ENCODE measurements around the gene WDCP. TPM values are rescaled to one million over a fixed set of nuclear protein-coding genes. Genes with fewer than 3 reads are reported as not detected.

Gene WDCP
- total RNA-seq, 6 donors from 2014 or later = 1.0 to 10.6 (median 4.6) TPM

DNA sequence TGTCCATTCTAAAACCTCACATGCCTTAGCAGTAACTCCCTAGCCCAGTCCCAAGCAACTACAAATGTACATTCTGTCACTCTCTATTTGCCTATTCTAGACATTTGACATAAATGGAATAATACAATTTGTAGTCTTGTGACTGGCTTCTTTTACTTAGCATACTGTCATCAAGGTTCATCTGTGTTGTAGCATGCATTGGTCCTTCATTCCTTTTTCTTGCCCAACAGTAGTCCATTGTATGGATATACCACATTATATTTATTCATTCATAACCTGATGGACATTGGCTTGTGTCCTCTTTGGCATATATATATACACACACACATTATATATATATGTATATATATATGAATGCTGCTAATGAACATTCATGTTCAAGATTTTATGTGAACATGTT is 39.5 kb downstream of the WDCP start:
- ATAC-seq (ENCODE audit: low FRiP score in 2 of 2) = no peak
- Histone ChIP-seq H3K36me3 (no peaks in the 10 kb centered on the region), H3K27me3 (peaks cover 0 to 23% (median 14%) of the 10 kb centered on the region in 4 donors), H3K27ac (no peak overlapping the region), H3K4me1 (peaks cover 10 to 13% (median 12%) of the 10 kb centered on the region in 4 donors), H3K4me3 (no peak overlapping the region), H3K9me3 (no peaks in the 10 kb centered on the region)
- TF ChIP-seq POLR2A (IDR thresholded peaks at IDR 0.05) (no peak), EP300 (IDR thresholded peaks at IDR 0.05) (no peak), POLR2AphosphoS5 (IDR thresholded peaks at IDR 0.05) (no peak)
- TF ChIP-seq, protein P1, sequence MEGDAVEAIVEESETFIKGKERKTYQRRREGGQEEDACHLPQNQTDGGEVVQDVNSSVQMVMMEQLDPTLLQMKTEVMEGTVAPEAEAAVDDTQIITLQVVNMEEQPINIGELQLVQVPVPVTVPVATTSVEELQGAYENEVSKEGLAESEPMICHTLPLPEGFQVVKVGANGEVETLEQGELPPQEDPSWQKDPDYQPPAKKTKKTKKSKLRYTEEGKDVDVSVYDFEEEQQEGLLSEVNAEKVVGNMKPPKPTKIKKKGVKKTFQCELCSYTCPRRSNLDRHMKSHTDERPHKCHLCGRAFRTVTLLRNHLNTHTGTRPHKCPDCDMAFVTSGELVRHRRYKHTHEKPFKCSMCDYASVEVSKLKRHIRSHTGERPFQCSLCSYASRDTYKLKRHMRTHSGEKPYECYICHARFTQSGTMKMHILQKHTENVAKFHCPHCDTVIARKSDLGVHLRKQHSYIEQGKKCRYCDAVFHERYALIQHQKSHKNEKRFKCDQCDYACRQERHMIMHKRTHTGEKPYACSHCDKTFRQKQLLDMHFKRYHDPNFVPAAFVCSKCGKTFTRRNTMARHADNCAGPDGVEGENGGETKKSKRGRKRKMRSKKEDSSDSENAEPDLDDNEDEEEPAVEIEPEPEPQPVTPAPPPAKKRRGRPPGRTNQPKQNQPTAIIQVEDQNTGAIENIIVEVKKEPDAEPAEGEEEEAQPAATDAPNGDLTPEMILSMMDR (IDR thresholded peaks at IDR 0.05) = no peak
- no peak for DNase-seq

DNA sequence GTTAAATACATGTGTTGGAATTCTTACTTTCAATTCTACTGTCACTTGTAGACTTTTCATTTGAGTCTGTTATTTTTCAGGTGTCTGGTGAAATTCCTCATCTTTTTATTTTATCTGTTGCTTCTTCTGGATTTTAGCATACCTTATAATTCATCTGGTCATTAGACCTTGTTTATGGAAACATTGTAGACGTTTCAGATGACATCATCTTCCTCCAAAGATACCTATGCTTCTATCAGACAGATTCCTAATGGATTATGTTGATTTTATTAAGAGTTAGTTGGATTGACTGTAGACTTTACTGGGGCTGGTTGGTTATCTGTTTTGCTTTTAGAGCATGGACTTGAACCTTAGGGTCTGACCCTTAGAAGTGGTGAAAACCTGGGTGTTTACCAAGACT is 52.6 kb downstream of the WDCP start:
- no peak for ATAC-seq (ENCODE audit: low FRiP score in 2 of 2)
- no peak for TF ChIP-seq POLR2AphosphoS5 (IDR thresholded peaks at IDR 0.05)
- no peak for TF ChIP-seq EP300 (IDR thresholded peaks at IDR 0.05)
- Histone ChIP-seq H3K4me3 (no peak overlapping the region), H3K27me3 (no peaks in the 10 kb centered on the region), H3K4me1 (no peaks in the 10 kb centered on the region), H3K36me3 (peaks cover 0 to 10% (median under 1%) of the 10 kb centered on the region in 4 donors), H3K9me3 (no peaks in the 10 kb centered on the region), H3K27ac (no peak overlapping the region)
- DNase-seq = no peak
- 56 to 63% methylated on average over 1 of the region's 1 CpG for WGBS, 2 donors

DNA sequence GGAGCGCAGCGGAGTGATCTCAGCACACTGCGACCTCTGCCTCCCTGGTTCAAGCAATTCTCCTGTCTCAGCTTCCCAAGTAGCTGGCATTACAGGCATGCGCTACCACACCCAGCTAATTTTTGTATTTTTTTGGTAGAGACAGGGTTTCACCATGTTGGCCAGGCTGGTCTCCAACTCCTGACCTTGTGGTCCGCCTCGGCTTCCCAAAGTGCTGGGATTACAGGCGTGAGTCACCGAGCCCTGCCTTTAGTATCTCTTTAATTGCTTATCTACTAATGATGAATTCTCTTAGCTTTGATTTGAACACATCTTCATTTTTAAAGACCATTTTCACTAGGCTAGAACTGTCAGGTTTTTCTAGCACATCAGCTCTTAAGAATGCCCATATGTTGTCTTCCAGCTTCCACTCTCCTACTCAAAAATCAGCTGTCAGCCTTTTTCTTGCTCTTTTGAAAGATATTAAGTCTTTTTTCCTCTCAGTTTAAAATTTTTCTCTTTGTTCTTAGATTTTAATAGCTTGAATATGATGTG is 53.4 kb downstream of the WDCP start:
- H3K27me3 ChIP-seq = no peaks in the 10 kb centered on the region
- no peaks in the 10 kb centered on the region for H3K4me1 ChIP-seq
- H3K27ac ChIP-seq = no peak overlapping the region
- H3K9me3 ChIP-seq = no peaks in the 10 kb centered on the region
- 95 to 97% methylated on average over 8 of the region's 8 CpGs for WGBS, 2 donors
- ATAC-seq (ENCODE audit: low FRiP score in 2 of 2) = no peak
- no peak overlapping the region for H3K4me3 ChIP-seq
- peaks cover 0 to 10% (median 0%) of the 10 kb centered on the region in 4 donors for H3K36me3 ChIP-seq
- TF ChIP-seq, protein P1 (IDR thresholded peaks at IDR 0.05) = no peak
- DNase-seq = no peak

DNA sequence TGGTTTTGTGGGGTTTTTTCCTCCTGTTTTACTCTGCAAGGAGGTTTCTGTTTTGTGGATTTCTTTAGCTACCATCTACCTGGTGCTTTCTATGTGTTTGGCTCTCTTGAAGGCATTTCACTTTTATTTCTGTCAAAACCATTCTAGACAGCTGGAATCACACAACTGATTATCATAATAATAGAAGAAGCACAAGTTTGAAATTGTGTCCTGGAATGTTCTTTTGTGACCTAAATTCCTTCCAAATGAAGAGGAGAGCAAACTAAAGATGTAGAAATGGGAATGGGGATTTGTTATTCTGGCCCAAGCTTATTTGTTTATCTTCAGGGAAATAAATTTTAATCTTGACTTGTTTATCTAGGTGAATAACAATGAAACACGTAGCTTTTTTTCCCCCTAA is 54.3 kb downstream of the WDCP start:
- Histone ChIP-seq H3K4me3 (no peak overlapping the region), H3K27ac (no peak overlapping the region), H3K27me3 (no peaks in the 10 kb centered on the region), H3K4me1 (no peaks in the 10 kb centered on the region), H3K36me3 (peaks cover 0 to 4% (median 0%) of the 10 kb centered on the region in 4 donors), H3K9me3 (no peaks in the 10 kb centered on the region)
- DNase-seq = no peak
- TF ChIP-seq, protein P1 (IDR thresholded peaks at IDR 0.05) = no peak
- TF ChIP-seq POLR2A (IDR thresholded peaks at IDR 0.05) (no peak), EP300 (IDR thresholded peaks at IDR 0.05) (no peak), POLR2AphosphoS5 (IDR thresholded peaks at IDR 0.05) (no peak)
- WGBS, 2 donors = 47 to 52% methylated on average over 1 of the region's 1 CpG
- ATAC-seq (ENCODE audit: low FRiP score in 2 of 2) = no peak

DNA sequence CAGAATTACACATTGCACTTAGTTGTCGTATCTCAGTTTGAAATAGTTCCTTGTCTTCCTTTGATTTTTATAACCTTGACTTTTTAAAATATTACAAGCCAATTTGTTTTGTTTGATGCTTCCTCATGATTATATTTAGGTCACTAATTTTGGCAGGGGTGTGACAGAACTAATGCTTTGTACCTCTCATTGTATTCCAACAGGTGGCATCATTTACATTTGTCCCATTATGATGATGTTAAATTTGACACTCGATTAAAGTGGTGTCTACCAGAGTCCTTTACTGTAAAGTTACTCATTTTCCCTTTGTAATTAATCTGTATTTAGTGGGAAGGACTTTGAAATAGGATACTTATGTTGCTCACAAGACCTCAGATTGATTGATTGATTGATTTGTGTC is 58.8 kb downstream of the WDCP start:
- no peaks in the 10 kb centered on the region for H3K9me3 ChIP-seq
- DNase-seq (no peak), ATAC-seq (ENCODE audit: low FRiP score in 2 of 2) (no peak)
- H3K27me3 ChIP-seq = no peaks in the 10 kb centered on the region
- H3K36me3 ChIP-seq = peaks cover 0 to 31% (median 8%) of the 10 kb centered on the region in 4 donors
- H3K27ac ChIP-seq = no peak overlapping the region
- no peak overlapping the region for H3K4me3 ChIP-seq
- 54 to 57% methylated on average over 2 of the region's 2 CpGs for WGBS, 2 donors
- no peaks in the 10 kb centered on the region for H3K4me1 ChIP-seq
- TF ChIP-seq, protein P1 (IDR thresholded peaks at IDR 0.05) = peak in 2 of 6 experiments; percentile 25 to 42
- no peak for TF ChIP-seq EP300 (IDR thresholded peaks at IDR 0.05)

Small RNAs within 50 kb of the gene (small RNA-seq; reads per million reads assigned to genes)
- gene RN7SL610P = 0 reads per million in 4 donors
- gene RNU6-370P = 0 reads per million in 4 donors

Other genes with a start within 250 kb of the WDCP start
- 10 to 100 TPM; 17.8 to 51.3 (median 25.3) TPM for gene ATAD2B, start 120.3 kb downstream of the WDCP start, total RNA-seq
- 10 to 100 TPM in 3 of 6 donors, 1 to 10 TPM in 3; 6.3 to 16.8 (median 10.5) TPM for gene UBXN2A, start 106.9 kb downstream of the WDCP start, total RNA-seq
- 1 to 10 TPM in 1 of 6 donors, under 1 TPM in 4, not detected in 1; 0.40 to 1.8 (median 0.76) TPM for gene MFSD2B, start 37.3 kb downstream of the WDCP start, total RNA-seq
- 10 to 100 TPM in 5 of 6 donors, 1 to 10 TPM in 1; 7.3 to 27.3 (median 15.0) TPM for gene FKBP1B, start 2.4 kb upstream of the WDCP start, total RNA-seq
- gene SF3B6, start 28.9 kb upstream of the WDCP start, total RNA-seq = 10 to 100 TPM; 38.8 to 93.7 (median 64.7) TPM
- gene TP53I3, start 37.4 kb upstream of the WDCP start, total RNA-seq = 100 to 1,000 TPM in 1 of 6 donors, 10 to 100 TPM in 5; 27.0 to 110 (median 69.6) TPM
- gene PFN4, start 75.9 kb upstream of the WDCP start, total RNA-seq = under 1 TPM in 2 of 6 donors, not detected in 4; 0.54 TPM
- 10 to 100 TPM; 15.5 to 28.3 (median 22.8) TPM for gene FAM228B, start 76.1 kb upstream of the WDCP start, total RNA-seq
- gene FAM228A, start 127.7 kb upstream of the WDCP start, total RNA-seq = 1 to 10 TPM in 4 of 6 donors, under 1 TPM in 2; 0.17 to 3.1 (median 1.6) TPM

All from upper lobe of left lung (tissue), 6 donors.